ENCODE results near the gene SEMA3D.

The SEMA3D gene

GRCh38 chr7:84975586-84976185 is 211.2 kb downstream of the SEMA3D start:
- DNase-seq, result no peak

GRCh38 chr7:84971360-84971759 is 215.5 kb downstream of the SEMA3D start:
- DNase-seq, result no peak

- DNase-seq, result no peak
Observed at GRCh38 chr7:84970670-84971069, 216.2 kb downstream of the SEMA3D start.

GRCh38 chr7:84953234-84953633 is 233.6 kb downstream of the SEMA3D start:
- no peak for DNase-seq

- DNase-seq, result no peak
Observed at GRCh38 chr7:84950836-84951235, 236.0 kb downstream of the SEMA3D start.

- no peak for DNase-seq
Observed at GRCh38 chr7:84949501-84949900, 237.4 kb downstream of the SEMA3D start.

GRCh38 chr7:84949067-84949466 is 237.8 kb downstream of the SEMA3D start:
- DNase-seq, result no peak

GRCh38 chr7:84948634-84949033 is 238.2 kb downstream of the SEMA3D start:
- no peak for DNase-seq

GRCh38 chr7:84946549-84946948 is 240.3 kb downstream of the SEMA3D start:
- DNase-seq, result no peak
